Effector CD4-positive, alpha-beta T cell (primary cell): ENCODE results near the gene DOCK7.
"Not testable (repeated sequence)": the region's sequence is repeated elsewhere in the genome, so short reads cannot be mapped to it uniquely, and the experiment has no call there.

Source experiments
- DNase-seq: peaks from one replicate; pipeline ENCODE4 v3.0.0-alpha.2; 2020

DOCK7 gene

DNA sequence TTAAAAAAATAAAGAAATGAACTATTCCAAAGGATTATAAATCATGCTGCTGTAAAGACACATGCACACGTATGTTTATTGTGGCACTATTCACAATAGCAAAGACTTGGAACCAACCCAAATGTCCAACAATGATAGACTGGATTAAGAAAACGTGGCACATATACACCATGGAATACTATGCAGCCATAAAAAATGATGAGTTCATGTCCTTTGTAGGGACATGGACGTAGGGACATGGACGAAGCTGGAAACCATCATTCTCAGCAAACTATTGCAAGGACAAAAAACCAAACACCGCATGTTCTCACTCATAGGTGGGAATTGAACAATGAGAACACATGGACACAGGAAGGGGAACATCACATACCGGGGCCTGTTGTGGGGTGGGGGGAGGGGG lies 160.8 kb downstream of the DOCK7 start:
- not testable (repeated sequence) for DNase-seq

GRCh38 chr1:62523860-62524259 lies 164.3 kb downstream of the DOCK7 start:
- DNase-seq: no peak

GRCh38 chr1:62516600-62516999 lies 171.6 kb downstream of the DOCK7 start:
- no peak for DNase-seq

DNA sequence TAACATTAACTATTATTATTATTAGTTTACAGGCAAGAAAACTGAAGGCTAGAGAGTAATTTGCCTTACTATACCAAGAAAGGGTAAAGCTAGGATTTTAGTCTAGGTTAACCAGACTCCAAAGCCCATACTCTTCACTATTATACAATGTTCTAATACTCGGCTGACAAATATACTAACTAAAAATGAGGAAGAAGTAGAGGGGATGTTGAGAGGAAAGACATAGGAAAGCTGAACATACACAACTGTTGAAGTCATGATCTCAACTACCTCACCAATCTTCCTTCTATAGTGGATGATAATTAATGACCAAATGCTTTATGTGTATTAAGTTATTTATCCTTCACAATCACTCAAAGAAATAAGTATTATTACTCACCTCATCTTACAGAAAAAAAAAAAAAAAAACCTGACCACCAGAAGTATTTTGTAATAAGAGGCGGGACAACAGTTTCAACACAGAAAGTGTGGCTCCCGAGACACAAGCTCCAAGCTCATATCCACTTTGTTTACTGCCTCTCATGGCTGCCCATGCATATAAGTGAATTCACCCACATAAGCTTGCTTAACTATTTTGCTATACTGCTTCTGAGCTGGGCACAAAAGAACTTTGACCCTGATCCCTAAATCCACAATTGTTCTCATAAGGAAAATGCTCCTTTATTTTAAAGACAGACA lies 173.3 kb downstream of the DOCK7 start:
- DNase-seq: no peak

DNA sequence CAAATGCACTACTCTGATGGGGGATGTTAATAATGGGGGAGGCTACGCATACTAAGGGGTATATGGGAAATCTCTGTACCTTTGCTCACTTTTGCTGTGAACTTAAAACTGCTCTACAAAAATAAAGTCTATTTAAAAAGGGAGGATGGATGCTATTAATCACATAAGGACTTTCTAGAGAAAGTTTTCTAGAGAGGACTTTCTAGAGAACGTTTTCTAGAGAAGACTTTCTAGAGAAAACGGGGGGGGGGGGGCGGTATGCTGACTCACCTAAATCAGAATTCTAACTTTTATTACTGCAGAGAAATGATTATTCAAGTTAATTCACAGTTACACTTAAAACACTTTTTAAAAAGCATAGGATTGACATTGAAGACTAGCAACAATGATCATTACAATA lies 175.2 kb downstream of the DOCK7 start:
- DNase-seq: no peak

- no peak for DNase-seq
Measured at GRCh38 chr1:62509028-62509427, 179.2 kb downstream of the DOCK7 start.

DNA sequence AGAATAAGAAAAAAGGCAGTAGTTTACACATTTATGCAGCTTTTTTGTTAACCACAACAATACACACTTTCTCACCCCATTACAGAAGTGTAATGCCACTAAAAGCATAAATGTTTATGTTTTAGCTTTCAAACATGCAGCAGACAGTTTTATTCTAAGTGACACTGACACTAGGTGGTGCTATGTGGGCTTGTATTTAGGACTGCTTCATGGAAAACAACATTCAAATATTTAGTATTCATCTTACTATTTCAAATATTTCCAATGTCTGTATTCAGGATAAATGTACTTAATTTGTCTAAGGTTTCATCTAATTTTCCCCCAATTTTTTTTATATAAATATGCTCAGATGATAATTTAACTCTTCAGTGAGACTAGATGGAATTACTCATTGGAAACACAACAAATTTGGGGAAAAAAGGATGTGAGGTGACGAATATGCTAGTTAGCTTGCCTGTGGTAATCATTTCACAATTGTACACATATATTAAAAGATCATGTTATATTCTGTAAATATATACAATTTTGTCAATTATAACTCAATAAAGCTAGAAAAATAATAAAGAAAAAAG lies 179.9 kb downstream of the DOCK7 start:
- no peak for DNase-seq

GRCh38 chr1:62500210-62500609 lies 188.0 kb downstream of the DOCK7 start:
- no peak for DNase-seq

DNA sequence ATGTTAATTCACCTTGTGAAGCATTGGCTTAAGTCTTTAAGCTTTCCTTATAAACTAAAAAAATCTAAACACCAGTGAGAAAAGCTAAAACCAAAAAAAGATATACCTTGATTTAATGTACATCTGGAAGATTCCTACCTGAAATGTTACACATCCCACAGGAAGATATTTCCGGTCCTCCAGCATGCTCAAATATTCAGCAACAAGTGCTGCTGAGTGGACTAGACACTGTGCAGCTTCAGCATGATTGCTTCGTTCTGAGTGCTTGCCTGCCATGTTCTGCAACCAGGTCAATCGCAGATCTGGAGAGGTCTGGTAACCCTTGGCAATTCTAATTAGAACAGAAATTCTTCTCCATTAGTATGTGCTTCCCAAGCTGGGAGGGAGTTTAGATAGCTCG lies 194.0 kb downstream of the DOCK7 start:
- no peak for DNase-seq

- no peak for DNase-seq
Measured at GRCh38 chr1:62493656-62494055, 194.5 kb downstream of the DOCK7 start.

- no peak for DNase-seq
Measured at GRCh38 chr1:62492521-62492920, 195.7 kb downstream of the DOCK7 start.

GRCh38 chr1:62487956-62488355 lies 200.2 kb downstream of the DOCK7 start:
- no peak for DNase-seq

DNA sequence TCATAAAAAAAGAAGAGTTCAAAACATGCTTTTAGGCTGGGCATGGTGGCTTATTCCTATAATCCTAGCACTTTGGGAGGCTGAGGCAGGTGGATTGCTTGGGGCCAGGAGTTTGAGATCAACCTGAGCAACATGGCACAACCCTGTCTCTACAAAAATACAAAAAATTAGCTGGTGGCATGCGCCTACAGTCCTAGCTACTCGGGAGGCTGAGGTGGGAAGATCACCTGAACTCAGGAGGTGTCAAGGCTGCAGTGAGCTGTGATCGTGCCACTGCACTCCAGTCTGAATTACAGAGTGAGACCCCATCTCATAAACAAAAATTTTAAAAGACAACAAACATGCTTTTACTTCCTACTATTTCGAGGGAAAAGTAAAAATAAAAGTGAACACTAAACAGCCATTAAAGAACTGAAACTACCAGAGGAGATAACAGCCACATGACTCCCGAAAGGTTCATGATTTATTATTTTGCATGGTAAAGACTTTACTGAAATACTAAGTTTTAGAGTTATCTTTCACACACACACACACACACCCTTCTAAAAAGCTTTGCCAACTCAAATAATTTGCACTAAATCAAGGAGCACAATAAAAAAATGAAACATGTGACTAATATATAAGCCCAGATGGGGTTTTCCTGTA lies 203.2 kb downstream of the DOCK7 start:
- DNase-seq: no peak

DNA sequence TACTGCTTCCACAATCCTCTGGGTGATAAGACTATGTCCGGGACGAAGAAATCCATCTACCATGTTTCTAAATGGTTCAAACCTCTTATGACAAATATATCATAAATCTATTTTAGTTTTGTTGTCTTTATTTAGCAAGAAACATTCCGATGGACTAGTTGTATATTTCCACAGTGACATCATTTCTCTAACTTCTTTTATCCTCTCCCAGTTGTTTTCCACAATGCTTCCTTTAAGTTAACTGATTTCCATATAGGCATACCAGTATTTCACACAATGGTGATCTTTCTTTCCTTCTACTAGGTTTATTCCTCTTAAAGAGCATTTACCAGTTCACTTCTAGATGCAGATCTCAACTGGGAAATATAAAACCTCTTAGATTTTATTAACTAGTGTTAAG lies 206.5 kb downstream of the DOCK7 start:
- no peak for DNase-seq

GRCh38 chr1:62476525-62477219 lies 211.5 kb downstream of the DOCK7 start:
- no peak for DNase-seq

DNA sequence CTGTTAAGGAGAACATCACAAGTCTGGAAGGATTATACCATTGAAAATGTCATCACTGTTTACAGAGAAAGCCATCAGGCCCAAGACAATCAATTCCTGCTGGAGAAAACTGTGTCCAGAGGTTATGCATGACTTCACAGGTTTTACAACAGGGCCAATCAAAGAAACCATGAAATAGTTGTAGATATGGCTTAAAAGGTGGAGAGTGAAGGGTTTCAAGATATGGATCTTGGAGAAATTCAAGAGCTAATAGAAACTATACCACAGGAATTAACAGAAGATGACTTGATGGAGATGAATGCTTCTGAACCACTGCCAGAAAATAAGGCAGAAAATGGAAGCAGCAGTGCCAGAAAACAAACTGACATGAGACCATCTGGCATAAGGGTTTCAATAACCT lies 221.1 kb downstream of the DOCK7 start:
- DNase-seq: no peak

DNA sequence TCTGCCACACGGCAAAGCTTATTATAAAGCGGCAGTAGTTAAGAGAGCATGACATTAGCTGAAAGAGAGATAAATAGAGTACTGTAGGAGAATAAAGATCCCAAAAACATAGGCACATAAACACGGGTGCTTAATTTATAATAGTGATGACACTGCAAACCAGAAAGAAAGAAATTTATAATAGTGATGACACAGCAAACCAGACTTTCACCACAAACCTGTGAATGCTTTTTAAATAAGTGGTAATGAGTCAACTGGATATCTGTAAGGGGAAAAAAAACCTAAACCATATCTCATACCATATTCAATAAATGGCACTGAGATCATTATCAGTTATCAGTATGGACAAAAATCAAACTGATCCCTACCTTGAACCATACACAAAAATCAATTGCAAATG lies 225.8 kb downstream of the DOCK7 start:
- DNase-seq: no peak

- DNase-seq: no peak
Measured at GRCh38 chr1:62457955-62458354, 230.2 kb downstream of the DOCK7 start.

DNA sequence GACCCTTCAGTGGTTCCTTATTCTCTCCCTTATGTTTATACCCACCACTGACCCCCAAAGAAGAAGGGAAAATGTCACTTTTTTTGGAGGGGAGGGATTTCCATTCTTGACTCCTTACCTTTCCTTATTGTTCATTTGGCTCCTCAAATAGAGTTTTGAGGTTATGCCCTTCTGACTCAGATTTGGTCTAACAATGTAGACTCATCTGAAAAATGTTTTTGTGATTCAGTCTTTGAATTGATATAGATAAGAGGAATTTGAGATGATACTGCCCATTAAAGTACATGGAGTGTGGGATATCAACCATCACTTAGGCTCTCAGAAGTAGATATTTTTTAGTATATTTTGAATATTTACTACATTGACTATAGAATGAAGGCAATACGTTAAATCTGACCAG lies 235.2 kb downstream of the DOCK7 start:
- DNase-seq: no peak

DNA sequence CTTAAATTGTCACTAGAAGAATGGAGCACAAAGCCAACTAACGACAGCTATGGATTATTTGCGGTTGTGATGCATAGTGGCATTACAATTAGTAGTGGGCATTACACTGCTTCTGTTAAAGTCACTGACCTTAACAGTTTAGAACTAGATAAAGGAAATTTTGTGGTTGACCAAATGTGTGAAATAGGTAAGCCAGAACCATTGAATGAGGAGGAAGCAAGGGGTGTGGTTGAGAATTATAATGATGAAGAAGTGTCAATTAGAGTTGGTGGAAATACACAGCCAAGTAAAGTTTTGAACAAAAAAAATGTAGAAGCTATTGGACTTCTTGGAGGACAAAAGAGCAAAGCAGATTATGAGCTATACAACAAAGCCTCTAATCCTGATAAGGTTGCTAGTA lies 237.9 kb downstream of the DOCK7 start:
- DNase-seq: no peak

DNA sequence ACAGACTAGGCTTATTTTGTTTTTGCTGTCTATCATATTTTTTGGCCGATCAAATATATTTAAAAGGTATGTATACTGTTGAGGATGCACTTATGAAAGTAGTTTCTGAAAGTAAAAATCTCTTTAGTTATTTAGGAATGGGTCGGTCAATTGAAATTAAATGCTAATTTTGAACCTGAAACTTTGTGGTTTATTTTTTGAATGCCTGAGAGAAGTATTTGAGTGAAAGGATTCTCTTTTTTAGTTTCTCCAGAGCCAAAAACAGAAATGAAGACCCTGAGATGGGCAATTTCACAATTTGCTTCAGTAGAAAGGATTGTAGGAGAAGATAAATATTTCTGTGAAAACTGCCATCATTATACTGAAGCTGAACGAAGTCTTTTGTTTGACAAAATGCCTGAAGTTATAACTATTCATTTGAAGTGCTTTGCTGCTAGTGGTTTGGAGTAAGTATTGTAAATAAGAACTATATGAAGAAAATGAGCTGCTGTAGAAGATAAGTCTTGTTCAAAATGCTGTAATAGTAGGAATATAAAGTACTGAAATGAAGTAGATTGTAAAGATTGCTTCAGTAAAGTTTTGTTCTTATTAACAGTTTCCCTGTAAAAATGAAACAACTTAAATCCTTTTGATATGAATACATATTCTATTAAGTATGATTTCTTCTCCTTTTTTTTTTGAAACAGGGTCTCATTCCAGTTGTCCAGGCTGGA lies 239.8 kb downstream of the DOCK7 start:
- DNase-seq: no peak

DNA sequence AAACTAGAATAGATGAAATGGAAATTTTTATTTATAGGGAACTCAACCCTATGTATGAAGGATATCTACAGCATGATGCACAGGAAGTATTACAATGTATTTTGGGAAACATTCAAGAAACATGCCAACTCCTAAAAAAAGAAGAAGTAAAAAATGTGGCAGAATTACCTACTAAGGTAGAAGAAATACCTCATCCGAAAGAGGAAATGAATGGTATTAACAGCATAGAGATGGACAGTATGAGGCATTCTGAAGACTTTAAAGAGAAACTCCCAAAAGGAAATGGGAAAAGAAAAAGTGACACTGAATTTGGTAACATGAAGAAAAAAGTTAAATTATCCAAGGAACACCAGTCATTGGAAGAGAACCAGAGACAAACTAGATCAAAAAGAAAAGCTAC lies 243.5 kb downstream of the DOCK7 start:
- DNase-seq: no peak

- DNase-seq: no peak
Measured at GRCh38 chr1:62439652-62440371, 248.4 kb downstream of the DOCK7 start.
